Activated naive CD8-positive, alpha-beta T cell treated with anti-CD3 and anti-CD28 coated beads, Interleukin-2, amount 50 U/mL, for 16 hours (primary cell): ENCODE measurements around the gene STAB1.
"Not testable (repeated sequence)": the region's sequence is repeated elsewhere in the genome, so short reads cannot be mapped to it uniquely, and the experiment has no call there.

Source experiments
- DNase-seq: peaks from one replicate; pipeline ENCODE4 v3.0.0-alpha.2; 2020; ENCODE audit warnings: low read depth, low spot score

STAB1 gene

DNA sequence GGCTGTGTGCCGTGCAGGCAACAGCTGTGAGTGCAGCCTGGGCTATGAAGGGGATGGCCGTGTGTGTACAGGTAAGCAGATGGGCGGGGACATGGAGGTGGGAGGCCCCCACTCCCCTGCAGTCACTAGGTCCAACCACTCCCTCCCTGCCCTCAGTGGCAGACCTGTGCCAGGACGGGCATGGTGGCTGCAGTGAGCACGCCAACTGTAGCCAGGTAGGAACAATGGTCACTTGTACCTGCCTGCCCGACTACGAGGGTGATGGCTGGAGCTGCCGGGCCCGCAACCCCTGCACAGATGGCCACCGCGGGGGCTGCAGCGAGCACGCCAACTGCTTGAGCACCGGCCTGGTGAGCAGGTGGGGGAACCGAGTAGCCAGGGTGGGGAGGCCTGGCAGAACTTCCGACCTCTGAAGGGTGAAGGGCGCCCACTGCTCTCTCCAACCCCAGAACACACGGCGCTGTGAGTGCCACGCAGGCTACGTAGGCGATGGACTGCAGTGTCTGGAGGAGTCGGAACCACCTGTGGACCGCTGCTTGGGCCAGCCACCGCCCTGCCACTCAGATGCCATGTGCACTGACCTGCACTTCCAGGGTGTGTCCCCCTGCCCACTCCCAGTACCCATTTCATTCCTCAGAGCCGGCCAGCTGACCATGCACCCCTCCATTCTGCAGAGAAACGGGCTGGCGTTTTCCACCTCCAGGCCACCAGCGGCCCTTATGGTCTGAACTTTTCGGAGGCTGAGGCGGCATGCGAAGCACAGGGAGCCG lies 26.9 kb downstream of the STAB1 start:
- DNase-seq: no peak

DNA sequence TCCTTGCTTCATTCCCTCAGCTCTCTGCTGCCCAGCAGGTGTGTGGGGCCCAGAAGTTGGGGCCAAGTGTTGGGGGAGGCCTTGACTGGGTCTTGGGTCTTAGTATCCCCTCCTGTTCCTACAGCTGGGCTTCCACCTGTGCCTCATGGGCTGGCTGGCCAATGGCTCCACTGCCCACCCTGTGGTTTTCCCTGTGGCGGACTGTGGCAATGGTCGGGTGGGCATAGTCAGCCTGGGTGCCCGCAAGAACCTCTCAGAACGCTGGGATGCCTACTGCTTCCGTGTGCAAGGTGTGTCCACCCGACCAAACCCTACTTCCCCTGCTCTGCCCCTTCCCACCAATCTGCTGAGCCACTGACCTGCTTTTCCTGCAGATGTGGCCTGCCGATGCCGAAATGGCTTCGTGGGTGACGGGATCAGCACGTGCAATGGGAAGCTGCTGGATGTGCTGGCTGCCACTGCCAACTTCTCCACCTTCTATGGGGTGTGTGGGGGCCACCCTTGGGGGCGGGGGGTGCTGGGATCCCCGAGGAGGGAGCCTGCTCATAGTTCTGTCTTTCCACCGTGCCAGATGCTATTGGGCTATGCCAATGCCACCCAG lies 27.6 kb downstream of the STAB1 start:
- no peak for DNase-seq

DNA sequence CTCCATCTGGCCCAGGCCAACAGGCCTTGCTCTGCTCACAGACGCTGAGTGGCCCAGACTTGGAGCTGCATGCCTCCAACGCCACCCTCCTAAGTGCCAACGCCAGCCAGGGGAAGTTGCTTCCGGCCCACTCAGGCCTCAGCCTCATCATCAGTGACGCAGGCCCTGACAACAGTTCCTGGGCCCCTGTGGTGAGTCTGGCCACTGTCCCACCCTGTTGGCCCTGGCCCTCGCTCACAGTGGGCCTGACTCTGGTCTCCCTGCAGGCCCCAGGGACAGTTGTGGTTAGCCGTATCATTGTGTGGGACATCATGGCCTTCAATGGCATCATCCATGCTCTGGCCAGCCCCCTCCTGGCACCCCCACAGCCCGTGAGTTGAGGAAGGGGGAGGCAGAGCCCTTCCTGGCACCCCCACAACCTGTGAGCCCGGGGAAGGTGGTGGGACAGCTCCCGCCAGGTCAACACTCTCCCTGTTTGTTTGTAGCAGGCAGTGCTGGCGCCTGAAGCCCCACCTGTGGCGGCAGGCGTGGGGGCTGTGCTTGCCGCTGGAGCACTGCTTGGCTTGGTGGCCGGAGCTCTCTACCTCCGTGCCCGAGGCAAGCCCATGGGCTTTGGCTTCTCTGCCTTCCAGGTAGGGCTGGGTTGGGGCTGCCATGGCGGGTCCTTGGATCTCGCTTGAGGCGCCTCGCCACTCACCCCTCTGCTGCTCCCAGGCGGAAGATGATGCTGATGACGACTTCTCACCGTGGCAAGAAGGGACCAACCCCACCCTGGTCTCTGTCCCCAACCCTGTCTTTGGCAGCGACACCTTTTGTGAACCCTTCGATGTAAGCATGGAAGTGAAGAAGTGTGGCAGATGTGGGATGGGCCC lies 28.5 kb downstream of the STAB1 start:
- no peak for DNase-seq

DNA sequence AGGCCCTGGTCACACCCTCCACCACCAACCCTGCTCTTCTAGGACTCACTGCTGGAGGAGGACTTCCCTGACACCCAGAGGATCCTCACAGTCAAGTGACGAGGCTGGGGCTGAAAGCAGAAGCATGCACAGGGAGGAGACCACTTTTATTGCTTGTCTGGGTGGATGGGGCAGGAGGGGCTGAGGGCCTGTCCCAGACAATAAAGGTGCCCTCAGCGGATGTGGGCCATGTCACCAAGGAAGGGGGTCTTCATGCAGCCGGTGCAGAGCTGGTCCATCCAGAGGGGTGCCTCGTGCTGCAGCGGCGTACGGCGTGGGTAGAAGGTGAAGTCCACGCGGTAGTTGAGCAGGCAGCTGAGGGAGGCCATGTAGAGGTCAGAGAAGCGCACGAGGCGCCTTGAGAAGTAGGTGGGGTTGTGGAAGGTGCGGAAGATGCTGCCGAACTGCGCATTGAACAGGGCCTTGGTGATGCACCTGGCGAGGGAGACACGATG lies 29.2 kb downstream of the STAB1 start:
- DNase-seq: no peak

DNA sequence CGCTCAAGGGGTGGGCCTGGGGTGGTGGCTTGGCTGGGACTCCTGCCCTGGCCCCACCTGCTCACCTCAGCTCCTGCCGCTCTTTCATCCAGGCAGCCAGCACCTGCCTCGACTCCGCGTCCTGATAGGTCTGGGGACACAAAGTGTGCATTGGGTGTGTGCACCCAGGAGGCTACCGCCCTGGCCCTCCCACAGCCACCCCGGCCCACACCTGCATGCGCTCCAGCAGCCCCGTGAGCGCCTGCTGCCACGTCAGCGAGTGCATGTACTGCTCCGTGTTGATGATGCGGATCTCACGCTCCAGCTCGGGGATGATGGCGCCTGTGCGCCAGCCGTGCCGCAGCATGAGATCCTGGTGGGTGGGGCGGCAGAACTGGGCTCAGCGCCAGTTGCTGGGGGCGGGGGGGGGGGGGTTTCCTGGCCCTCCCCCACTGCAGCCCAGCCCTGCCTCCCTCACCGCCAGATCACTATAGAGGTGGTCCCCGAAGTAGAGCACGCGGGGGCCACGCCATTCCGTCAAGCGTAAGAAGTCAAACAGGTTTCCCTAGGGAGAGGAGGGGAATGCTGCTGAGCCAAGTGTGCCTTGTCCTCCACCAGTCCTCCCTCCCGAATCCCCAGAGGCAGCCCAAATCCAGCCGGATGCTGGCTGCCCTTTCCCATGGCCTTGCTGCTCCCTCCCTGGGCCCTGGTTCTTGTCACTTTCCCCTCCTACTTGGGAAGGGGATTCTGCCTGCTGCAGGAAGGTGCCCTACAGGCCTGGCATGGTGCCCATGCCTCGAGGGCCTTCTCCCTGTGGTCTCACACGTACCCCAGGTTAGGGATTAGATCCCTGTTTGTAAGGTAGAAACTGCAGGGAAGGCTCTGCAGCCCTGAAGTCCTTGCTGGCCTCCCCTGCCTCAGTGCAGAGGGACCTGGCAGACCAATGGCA lies 29.9 kb downstream of the STAB1 start:
- no peak for DNase-seq

DNA sequence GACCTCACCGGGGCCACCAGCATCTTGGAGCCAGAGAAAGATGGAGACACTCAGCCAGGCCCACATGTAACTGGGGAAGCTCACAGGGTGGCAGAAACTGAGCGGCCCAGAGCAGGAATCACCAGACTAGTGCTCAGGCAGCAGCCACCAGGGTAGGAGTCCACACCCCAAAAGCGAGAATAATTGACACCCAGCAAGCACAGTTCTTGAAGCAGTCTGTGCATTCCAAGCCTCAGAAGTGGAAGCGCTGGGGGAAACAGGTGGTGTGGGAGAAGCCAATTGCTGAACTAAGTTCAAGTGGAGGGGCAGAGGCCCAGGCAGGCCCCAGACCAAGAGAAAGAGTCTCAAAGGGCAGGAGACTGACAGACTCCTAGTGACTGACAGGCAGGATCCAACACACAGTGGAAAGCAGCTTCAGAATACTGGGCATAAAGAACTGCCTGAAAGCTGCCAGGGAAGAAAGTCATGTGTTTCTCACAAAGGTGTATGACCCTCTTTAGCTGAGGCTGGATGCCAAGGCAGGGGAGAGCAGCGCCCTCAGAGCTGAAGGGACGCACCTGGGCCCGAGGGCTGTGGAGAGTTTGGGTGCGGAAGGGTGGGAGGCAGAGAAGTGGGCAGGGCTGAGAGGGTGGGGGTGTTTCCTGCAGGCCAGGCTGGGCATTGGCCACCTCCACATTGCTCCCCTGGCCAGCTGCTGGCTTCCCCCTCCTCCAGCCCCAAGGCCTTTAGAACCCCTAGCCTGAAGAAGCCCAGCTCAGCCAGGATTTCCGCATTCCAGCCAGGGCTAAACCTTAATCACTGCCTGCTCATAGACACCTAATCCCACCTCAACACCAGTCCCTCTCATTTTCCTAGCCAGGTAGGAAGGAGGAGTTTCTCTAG lies 30.8 kb downstream of the STAB1 start:
- no peak for DNase-seq

DNA sequence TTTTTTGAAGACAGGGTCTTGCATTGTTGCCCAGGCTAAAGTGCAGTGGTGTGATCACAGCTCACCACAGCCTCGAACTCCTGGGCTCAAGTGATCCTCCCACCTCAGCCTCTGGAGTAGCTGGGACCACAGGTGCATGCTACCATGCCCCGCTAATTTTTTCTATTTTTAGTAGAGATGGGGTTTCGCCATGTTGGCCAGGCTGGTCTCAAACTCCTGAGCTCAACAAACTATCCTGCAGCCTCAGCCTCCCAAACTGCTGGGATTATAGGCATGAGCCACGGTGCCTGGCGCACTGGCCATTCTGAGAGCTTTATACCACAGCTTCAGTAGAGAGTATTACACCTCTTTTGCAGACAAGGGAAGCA lies 31.5 kb downstream of the STAB1 start:
- not testable (repeated sequence) for DNase-seq

DNA sequence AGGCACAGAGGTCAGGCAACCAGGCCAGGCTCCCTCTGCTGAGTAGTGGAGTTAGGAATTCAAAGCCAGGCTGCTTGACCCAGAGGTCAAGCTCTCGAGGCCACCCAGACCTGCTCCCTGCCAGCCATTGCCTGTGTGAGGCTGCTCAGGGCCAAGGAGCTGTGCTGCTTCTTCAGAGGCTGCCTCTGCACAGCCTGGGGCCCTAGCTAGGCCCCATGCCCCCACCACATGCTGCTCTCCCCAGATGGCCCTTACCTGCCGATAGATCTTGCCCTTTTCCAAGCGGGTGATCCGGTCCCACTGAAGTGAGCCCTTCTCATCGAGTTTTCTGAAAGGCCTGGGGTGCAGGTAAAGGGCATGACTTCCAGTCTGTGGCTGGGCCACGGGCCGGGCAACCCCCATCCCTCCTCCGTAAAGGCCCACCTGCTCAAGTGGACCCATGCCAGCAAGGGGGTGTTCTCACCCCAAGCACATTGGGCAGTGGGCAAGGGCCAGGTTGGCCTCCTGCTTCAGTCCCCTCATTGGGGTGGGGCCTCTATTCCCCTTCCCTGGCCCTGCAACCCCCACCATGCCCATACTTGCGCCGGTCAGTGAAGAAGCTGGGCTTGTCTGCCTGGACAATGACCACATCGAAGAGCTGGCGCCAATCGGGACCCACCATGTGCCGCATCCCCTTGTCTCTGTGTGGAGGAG lies 32.0 kb downstream of the STAB1 start:
- no peak for DNase-seq

DNA sequence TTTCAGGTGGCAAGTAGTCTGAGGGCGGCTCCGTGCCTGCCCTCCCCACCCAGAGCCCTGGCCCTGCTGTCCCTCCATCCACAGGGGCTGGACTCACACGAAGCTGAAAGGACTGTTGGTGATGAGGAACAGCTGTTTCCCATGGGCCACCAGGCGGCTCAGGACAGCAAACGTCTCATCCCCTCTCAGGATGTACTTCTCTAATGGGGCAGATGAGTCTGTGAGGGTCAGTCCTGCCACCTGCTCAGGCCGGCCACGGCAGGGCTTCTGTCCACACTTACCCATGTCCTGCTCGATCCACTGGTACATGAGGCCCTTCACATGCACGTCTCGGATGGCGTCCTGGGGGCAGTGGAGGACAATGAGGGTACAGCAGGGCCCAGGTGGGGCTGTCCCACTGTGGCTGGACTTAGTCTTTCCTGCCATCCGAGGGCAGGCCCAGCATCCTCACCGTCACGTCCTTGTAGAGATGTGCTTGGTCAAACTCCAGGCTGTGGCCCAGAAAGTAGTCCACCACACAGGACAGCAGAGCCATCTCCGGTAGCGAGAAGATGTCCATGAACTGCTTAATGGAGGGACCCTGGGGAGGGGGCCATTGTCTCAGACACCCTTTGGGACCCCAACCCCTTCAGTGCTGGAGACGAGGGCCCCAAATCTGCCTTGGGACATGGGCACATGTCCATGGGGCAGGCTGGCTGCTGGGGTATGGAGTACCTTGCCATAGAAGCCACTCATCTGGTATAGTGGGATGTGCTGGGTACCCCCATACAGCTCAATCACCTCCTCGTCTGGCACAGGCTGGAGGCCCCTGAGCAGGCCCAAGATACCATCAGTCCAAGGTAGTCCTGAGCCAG lies 32.8 kb downstream of the STAB1 start:
- DNase-seq: no peak

DNA sequence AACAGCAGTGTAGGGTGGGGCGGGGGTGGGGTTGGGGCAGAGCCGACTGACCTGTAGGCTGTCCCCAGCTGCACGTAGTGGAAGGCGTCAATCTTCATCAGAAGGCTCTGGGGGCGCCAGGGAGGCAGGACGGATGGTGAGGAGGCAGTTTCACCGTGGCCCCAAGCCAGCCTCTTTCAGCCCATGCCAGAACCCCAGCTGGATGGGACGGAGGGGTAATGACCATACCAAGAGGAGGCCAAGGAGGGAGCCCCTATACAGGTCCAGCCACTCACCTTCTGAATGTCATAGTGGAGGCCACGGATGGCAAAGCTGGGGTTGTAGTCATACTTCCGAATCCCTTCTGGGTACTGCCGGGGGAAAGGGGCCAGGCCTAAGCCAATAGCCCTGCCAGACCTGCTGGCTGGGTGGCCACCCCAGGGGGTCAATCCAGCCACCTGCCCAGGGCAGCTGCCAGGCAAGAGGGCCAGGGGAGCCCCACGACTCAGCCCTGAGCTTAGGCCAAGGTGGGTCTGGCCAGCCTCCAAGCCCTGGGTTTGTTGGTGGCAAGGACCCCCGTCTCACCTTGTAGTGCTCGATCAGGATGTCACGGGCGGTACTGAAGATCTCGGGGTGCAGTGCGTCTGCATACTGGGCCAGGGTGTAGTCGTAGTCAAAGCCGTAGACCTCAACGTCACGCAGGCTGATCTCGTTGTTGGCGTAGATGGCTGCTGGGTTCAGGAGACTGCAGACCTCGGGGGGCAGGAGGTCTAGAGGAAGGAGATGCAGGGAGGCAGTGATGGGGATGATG lies 33.6 kb downstream of the STAB1 start:
- DNase-seq: no peak

DNA sequence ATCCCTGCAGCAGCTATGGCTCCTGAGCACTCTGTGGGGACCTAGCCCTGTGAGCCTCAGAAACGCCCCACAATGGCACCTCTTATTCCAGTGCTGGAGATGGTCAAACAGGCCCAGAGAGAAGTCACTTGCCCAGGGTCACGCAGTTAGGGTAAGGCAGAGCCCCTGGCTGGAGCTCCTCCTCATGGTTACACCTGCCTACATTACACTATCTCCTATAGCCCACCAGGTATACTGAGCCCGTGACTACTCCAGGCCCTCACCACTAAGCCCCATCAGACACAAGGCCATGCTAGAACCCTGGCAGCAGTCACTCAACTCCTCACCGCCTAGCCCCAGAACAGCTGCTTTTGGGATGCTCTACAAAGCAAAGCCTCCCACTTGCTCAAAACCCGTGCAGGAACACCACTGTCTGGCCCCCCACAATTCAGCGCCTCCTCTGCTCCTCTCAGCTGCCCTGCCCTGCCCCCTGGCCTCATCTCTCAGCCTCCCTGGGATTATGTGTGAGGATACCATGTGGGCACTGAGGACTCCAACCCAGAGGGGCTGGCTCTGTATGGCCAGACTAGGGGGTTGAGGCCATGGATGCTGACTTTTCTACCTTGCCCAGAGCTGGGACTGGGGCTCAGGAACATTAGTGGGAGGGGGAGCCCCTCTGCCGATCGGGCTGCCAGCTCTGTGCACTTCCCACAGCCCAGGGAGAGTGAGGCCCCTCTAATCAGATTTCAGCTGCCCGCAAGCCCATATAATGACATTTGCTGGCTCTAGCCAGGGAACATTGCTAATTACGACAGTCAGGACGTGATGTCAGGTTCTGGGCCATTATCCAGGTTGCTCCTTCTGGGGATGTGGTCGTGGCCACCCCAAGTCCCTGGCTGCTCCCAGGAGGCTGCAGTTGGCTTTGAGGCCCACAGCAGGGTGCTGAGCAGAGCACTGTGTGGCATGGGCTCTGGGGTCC lies 34.5 kb downstream of the STAB1 start:
- no peak for DNase-seq

DNA sequence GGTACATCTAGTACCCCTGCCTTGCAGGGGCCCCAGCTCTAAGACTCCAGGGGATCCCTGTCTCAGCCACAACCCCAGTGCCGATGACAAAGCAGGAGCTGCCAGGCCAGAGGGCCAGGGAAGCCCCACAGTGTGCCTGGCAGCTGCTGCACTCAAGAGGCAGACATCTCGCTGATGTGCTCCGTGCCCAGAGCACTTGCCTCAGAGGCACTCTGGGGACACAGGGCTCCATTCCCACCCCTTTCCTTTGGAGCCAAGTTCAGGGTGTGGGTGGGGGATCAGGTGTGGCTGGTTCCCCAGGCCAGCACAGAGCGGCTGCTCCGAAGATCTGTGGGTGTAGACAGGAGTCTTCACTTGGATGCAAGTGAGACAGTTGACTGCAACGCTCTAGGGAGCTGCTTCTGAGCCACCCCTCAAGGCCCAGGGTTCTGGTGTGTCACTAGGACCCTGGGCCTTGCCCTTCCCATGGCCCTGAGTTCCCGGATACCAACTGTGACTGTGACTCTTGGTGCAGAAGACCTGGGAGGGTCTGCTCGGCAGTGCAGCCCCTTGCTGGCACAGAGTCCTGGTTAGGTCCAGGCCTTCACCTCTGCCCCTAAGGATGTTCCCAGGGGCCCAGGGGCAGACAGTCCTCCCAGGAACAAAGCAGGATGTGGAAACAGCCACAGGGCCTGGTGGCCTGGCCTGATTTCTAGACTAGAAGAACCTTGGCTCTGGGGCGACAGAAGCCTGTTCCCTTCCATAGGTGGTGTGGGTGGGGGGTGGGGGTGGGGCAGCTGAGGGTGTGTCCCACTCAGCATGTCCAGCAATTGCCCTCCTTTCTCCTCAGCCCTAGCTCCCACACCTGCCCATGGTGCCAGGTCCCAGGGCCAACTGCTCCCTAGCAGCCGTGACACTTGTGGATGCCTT lies 36.0 kb downstream of the STAB1 start:
- DNase-seq: no peak

DNA sequence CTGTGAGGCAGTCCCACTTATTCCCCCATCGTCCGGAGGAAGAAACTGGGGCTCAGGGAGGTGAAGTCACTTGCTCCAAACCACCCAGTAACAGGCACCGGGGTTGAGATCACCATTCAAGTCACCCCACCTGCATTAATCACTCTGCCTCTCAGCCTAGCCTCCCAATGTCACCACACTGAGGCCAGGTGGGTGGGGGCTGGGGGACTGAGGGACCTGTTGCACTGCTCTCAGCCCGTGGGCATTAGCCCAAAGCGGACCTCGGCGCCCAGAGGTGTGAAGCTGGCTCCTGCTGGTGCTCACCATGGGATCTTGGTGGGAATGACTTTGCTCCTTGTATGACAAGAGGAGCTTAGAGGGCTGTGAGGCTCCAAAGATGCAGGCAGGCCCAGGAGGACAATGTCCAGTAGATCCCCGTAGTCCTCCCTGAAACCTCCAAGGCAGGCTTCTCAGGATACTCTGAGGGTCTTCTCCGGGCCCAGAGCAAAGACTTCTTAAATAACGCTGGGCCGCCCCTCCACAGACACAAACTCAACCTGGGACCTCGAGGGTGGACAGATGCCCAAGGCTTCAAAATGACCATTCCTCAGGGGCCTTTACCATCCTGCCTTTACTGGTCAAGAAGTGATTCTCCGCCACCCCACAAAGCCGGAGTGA lies 36.9 kb downstream of the STAB1 start:
- no peak for DNase-seq

DNA sequence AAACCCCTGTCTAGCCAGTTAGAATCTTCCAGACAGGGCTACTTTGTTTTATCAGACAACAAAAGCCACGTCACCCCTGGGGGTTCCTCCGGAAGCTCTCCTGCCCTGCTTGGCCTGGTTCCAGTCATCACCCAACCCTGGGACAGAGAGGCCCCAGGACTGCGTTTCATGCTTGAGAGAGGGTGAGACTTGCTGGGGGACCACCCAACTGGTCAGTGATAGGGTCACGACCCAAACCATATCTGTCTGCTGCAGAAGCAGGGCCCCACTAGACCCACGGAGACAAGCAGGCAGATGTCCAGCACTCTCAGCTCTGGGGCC lies 37.3 kb downstream of the STAB1 start:
- DNase-seq: no peak

DNA sequence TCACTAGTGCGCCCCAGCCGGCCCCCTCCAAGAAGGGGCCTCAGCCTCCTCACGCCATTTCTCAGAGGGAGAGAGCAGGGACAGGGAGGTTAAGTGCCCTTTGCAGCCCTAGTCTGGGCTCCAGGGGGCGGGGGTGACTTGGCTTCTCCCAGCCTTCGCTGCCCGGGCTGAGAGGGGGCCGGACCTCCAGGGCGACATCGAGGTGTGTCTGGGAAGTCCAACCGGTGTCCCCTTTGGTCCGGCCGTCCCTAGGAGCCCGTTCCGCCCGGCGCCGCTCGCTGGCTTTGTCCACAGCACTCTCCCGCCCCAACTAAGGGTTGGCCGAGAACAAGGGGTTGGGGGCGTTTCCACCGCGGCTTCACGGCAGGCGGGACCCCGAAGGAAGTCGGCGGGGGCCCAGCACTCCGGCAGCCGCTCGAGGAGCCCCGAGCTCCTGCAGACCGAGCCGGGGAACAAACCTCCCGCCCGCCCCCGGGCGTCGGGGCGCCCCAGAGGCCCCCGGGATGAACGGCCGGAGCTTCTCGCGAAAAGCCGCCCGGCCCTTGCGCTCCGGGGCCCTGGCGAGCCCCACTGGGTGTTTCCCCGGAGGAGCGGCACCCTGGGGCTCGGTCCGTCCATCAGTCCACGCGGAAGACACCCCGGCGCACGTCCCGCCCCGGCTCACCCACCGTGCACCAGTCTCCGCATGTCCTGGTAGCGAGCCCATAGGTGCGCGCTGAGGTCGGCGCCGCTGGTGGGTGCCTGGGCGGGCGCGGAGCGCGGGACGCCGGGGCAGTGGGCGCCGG lies 37.9 kb downstream of the STAB1 start:
- no peak for DNase-seq
